Osteoblast (primary cell): ENCODE results near the gene JMJD1C. TPM values are rescaled to one million over a fixed set of nuclear protein-coding genes. Genes with fewer than 3 reads are reported as not detected.
A peak's percentile ranks its signal among the peaks of the same experiment; 100 is the strongest.

Experiments used
- DNase-seq: peaks from one replicate; pipeline ENCODE4 v3.0.0; 2011; ENCODE audit warnings: low spot score, mixed read lengths; ENCODE audit not compliant: insufficient read length; ENCODE audit errors: missing footprints
- H2AFZ ChIP-seq: 2 replicates; pipeline ENCODE4 v1.6.0; 2011; ENCODE audit warnings: mild to moderate bottlenecking, low read length
- H3K27ac ChIP-seq: 2 replicates; pipeline ENCODE4 v1.5.1; 2011; ENCODE audit warnings: mild to moderate bottlenecking, low read depth, low read length, moderate library complexity
- H3K27me3 ChIP-seq: 2 replicates; pipeline ENCODE4 v1.6.0; 2012; ENCODE audit warnings: mild to moderate bottlenecking, control low read depth, inconsistent platforms, low read length, moderate library complexity; ENCODE audit not compliant: insufficient read depth
- H3K36me3 ChIP-seq: 2 replicates; pipeline ENCODE4 v1.5.1; 2011; ENCODE audit warnings: mild to moderate bottlenecking, low read length, control low read depth, moderate library complexity; ENCODE audit not compliant: insufficient read depth
- H3K4me1 ChIP-seq: 2 replicates; pipeline ENCODE4 v1.5.1; 2011; ENCODE audit warnings: mild to moderate bottlenecking, low read length, control low read depth, moderate library complexity; ENCODE audit not compliant: insufficient read depth
- H3K4me2 ChIP-seq: 2 replicates; pipeline ENCODE4 v1.6.0; 2011; ENCODE audit warnings: mild to moderate bottlenecking, low read length; ENCODE audit not compliant: insufficient read depth
- H3K4me3 ChIP-seq: fragments of 200-600 bp; sonication (generic); 3 replicates; pipeline ENCODE4 v1.5.1; 2012; ENCODE audit warnings: mild to moderate bottlenecking, low read length, inconsistent platforms; ENCODE audit not compliant: insufficient read depth
- H3K79me2 ChIP-seq: 2 replicates; pipeline ENCODE4 v1.6.0; 2012; ENCODE audit warnings: mild to moderate bottlenecking, low read length, control low read depth, inconsistent platforms; ENCODE audit not compliant: insufficient read depth
- H3K9me3 ChIP-seq: 2 replicates; pipeline ENCODE4 v1.5.1; 2011; ENCODE audit warnings: low read depth, low read length, control low read depth
- H4K20me1 ChIP-seq: 2 replicates; pipeline ENCODE4 v1.6.0; 2012; ENCODE audit warnings: mild to moderate bottlenecking, low read length, control low read depth; ENCODE audit not compliant: insufficient read depth
- CTCF ChIP-seq: IDR thresholded peaks from 2 replicates; pipeline ENCODE4 v1.5.1; 2011; ENCODE audit warnings: mild to moderate bottlenecking, low read depth, low read length, moderate library complexity; ENCODE audit errors: extremely low read depth
- total RNA-seq: library from RNA; depleted of rRNA; stranded (reverse); fragments of >200 nt; gene quantifications from 2 replicates; pipeline ENCODE4 v1.2.3, GENCODE V29; 2012

Gene JMJD1C
- total RNA-seq, 1 donor: 92.6 TPM

GRCh38 chr10:63246356-63246755 is 219.4 kb downstream of the JMJD1C start:
- Histone ChIP-seq H3K9me3 (no peaks in the 10 kb centered on the region), H4K20me1 (peaks cover 53% of the 10 kb centered on the region), H3K36me3 (no peaks in the 10 kb centered on the region), H3K4me1 (peaks cover 15% of the 10 kb centered on the region), H3K79me2 (peaks cover 98% of the 10 kb centered on the region), H3K27ac (no peak overlapping the region), H2AFZ (no peak overlapping the region), H3K4me2 (peak overlapping the region; percentile 48), H3K27me3 (no peaks in the 10 kb centered on the region), H3K4me3 (no peak overlapping the region)
- TF ChIP-seq CTCF: no peak
- no peak for DNase-seq

GRCh38 chr10:63241841-63242281 is 223.9 kb downstream of the JMJD1C start:
- Histone ChIP-seq H3K4me2 (no peak overlapping the region), H3K4me1 (peaks cover 8% of the 10 kb centered on the region), H3K27ac (no peak overlapping the region), H2AFZ (no peak overlapping the region), H3K27me3 (no peaks in the 10 kb centered on the region), H3K36me3 (no peaks in the 10 kb centered on the region), H3K9me3 (no peaks in the 10 kb centered on the region), H4K20me1 (peaks cover 42% of the 10 kb centered on the region), H3K4me3 (no peak overlapping the region), H3K79me2 (peaks cover 90% of the 10 kb centered on the region)
- TF ChIP-seq CTCF: no peak
- no peak for DNase-seq

- Histone ChIP-seq H2AFZ (no peak overlapping the region), H3K9me3 (no peaks in the 10 kb centered on the region), H3K4me1 (peaks cover 14% of the 10 kb centered on the region), H3K36me3 (no peaks in the 10 kb centered on the region), H3K27ac (no peak overlapping the region), H3K79me2 (peaks cover 84% of the 10 kb centered on the region), H3K4me3 (no peak overlapping the region), H3K27me3 (no peaks in the 10 kb centered on the region), H3K4me2 (no peak overlapping the region), H4K20me1 (peaks cover 44% of the 10 kb centered on the region)
- no peak for TF ChIP-seq CTCF
- no peak for DNase-seq
These were observed 225.0 kb downstream of the JMJD1C start for GRCh38 chr10:63240807-63241206.

- Histone ChIP-seq H3K4me1 (peaks cover 18% of the 10 kb centered on the region), H3K9me3 (no peaks in the 10 kb centered on the region), H3K4me3 (no peak overlapping the region), H3K4me2 (no peak overlapping the region), H3K27ac (no peak overlapping the region), H4K20me1 (peaks cover 40% of the 10 kb centered on the region), H3K36me3 (no peaks in the 10 kb centered on the region), H3K79me2 (peaks cover 83% of the 10 kb centered on the region), H3K27me3 (no peaks in the 10 kb centered on the region), H2AFZ (no peak overlapping the region)
- no peak for TF ChIP-seq CTCF
- no peak for DNase-seq
These were observed 227.3 kb downstream of the JMJD1C start for GRCh38 chr10:63238501-63238900.
